MV-4-11 (cell line): Measurements from ENCODE around the gene CDA.

Source experiments
- DNase-seq: peaks from one replicate; lab custom pipeline; 2025; lab: John Stamatoyannopoulos, UW

Gene CDA

GRCh38 chr1:20648946-20649345, 60.0 kb downstream of the CDA start:
- DNase-seq, result no peak

GRCh38 chr1:20652300-20652699, 63.4 kb downstream of the CDA start:
- no peak for DNase-seq

- no peak for DNase-seq
Measured at GRCh38 chr1:20654104-20654690, 65.3 kb downstream of the CDA start.

- DNase-seq, result no peak
Measured at GRCh38 chr1:20657024-20657423, 68.1 kb downstream of the CDA start.

GRCh38 chr1:20658166-20658915, 69.4 kb downstream of the CDA start:
- no peak for DNase-seq

GRCh38 chr1:20660363-20660762, 71.5 kb downstream of the CDA start:
- no peak for DNase-seq

GRCh38 chr1:20660847-20661206, 71.9 kb downstream of the CDA start:
- DNase-seq, result no peak

GRCh38 chr1:20661207-20662109, 72.6 kb downstream of the CDA start, which contains the start of gene DDOST:
DDOST (minus strand) TSS chr1:20661369; CDS start chr1:20661350, 19 bp downstream.
- peak; percentile 99 for DNase-seq

- no peak for DNase-seq
Measured at GRCh38 chr1:20662110-20662475, 73.2 kb downstream of the CDA start.

- DNase-seq, result no peak
Measured at GRCh38 chr1:20663365-20663764, 74.5 kb downstream of the CDA start.

- no peak for DNase-seq
Measured at GRCh38 chr1:20663969-20664715, 75.2 kb downstream of the CDA start.

- peak; percentile 49 for DNase-seq
Measured at GRCh38 chr1:20665726-20666125, 76.8 kb downstream of the CDA start.

- no peak for DNase-seq
Measured at GRCh38 chr1:20666146-20666545, 77.2 kb downstream of the CDA start.

- DNase-seq, result peak; percentile 38
Measured at GRCh38 chr1:20666804-20667203, 77.9 kb downstream of the CDA start.
